ENCODE data around the gene CDC37.
"Not testable (repeated sequence)": the region's sequence is repeated elsewhere in the genome, so short reads cannot be mapped to it uniquely, and the experiment has no call there.

The CDC37 gene

GRCh38 chr19:10419646-10420443 lies 16.5 kb upstream of the CDC37 start:
- DNase-seq: peak; percentile 38

- DNase-seq: peak; percentile 54
These were observed 15.9 kb upstream of the CDC37 start for GRCh38 chr19:10419200-10419645.

- DNase-seq: no peak
These were observed 15.3 kb upstream of the CDC37 start for GRCh38 chr19:10418485-10419199.

- DNase-seq: no peak
These were observed 14.8 kb upstream of the CDC37 start for GRCh38 chr19:10418235-10418484.

GRCh38 chr19:10417541-10418234 lies 14.3 kb upstream of the CDC37 start:
- DNase-seq: no peak

- DNase-seq: peak; percentile 98
These were observed 13.3 kb upstream of the CDC37 start for GRCh38 chr19:10416380-10417257.

- DNase-seq: no peak
These were observed 12.7 kb upstream of the CDC37 start for GRCh38 chr19:10416083-10416379.

- DNase-seq: no peak
These were observed 9.1 kb upstream of the CDC37 start for GRCh38 chr19:10412257-10412977.

GRCh38 chr19:10411224-10411623 lies 7.9 kb upstream of the CDC37 start:
- not testable (repeated sequence) for DNase-seq

- DNase-seq: peak; percentile 35
These were observed 5.4 kb upstream of the CDC37 start for GRCh38 chr19:10408511-10409283.

- DNase-seq: no peak
These were observed 3.8 kb upstream of the CDC37 start for GRCh38 chr19:10407096-10407495.

- DNase-seq: no peak
These were observed 2.8 kb upstream of the CDC37 start for GRCh38 chr19:10406191-10406590.

- DNase-seq: peak; percentile 41
These were observed 1.8 kb upstream of the CDC37 start for GRCh38 chr19:10404888-10405820.

- no peak for DNase-seq
These were observed 802 bp downstream of the CDC37 start for GRCh38 chr19:10402441-10403038.

GRCh38 chr19:10399878-10400277 lies 3.5 kb downstream of the CDC37 start:
- no peak for DNase-seq

GRCh38 chr19:10399340-10399739 lies 4.0 kb downstream of the CDC37 start:
- DNase-seq: not testable (repeated sequence)

- no peak for DNase-seq
These were observed 4.5 kb downstream of the CDC37 start for GRCh38 chr19:10398819-10399218.

- DNase-seq: no peak
These were observed 7.4 kb downstream of the CDC37 start for GRCh38 chr19:10395917-10396316.

- no peak for DNase-seq
These were observed 7.9 kb downstream of the CDC37 start for GRCh38 chr19:10395436-10395835.

- no peak for DNase-seq
These were observed 8.3 kb downstream of the CDC37 start for GRCh38 chr19:10395003-10395402.

All from activated gamma-delta T cell (primary cell).